PC-3 (cell line): ENCODE results near the gene EMILIN1.

Experiments
- EZH2 ChIP-seq: fragments of 300-600 bp; sonication (generic); IDR thresholded peaks from one replicate; pipeline ENCODE4 v1.6.1; 2017; ENCODE audit warnings: antibody characterized with exemption, mild to moderate bottlenecking, low read length; ENCODE audit not compliant: unreplicated experiment
- TF ChIP-seq, protein P1 (sequence below): fragments of 300-600 bp; sonication (generic); conservative IDR thresholded peaks from 2 replicates; pipeline ENCODE4 v1.5.1; 2017; ENCODE audit warnings: antibody characterized with exemption, low read depth, mild to moderate bottlenecking, low read length

DNA sequence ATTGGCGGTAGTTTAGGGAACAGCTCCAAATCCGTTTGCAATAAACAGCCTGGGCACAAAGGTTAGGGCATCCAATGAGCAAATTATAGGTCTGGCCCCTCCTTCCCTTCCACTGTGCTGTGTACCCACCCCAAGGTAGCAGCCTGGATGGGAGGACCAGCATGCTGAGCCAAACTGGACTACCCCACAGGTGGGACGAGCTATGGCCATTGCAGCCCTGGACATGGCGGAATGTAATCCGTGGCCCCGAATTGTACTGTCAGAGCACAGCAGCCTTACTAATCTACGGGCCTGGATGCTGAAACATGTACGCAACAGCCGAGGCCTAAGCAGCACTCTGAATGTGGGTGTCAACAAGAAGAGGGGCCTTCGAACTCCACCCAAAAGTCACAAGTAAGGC is 20.2 kb upstream of the EMILIN1 start:
- TF ChIP-seq, protein P1, sequence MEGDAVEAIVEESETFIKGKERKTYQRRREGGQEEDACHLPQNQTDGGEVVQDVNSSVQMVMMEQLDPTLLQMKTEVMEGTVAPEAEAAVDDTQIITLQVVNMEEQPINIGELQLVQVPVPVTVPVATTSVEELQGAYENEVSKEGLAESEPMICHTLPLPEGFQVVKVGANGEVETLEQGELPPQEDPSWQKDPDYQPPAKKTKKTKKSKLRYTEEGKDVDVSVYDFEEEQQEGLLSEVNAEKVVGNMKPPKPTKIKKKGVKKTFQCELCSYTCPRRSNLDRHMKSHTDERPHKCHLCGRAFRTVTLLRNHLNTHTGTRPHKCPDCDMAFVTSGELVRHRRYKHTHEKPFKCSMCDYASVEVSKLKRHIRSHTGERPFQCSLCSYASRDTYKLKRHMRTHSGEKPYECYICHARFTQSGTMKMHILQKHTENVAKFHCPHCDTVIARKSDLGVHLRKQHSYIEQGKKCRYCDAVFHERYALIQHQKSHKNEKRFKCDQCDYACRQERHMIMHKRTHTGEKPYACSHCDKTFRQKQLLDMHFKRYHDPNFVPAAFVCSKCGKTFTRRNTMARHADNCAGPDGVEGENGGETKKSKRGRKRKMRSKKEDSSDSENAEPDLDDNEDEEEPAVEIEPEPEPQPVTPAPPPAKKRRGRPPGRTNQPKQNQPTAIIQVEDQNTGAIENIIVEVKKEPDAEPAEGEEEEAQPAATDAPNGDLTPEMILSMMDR, result no peak
- TF ChIP-seq EZH2, result no peak
